ENCODE measurements around the gene RAB1A. TPM values are rescaled to one million over a fixed set of nuclear protein-coding genes. Genes with fewer than 3 reads are reported as not detected.
"Not testable (repeated sequence)": the region's sequence is repeated elsewhere in the genome, so short reads cannot be mapped to it uniquely, and the experiment has no call there.

The RAB1A gene
- total RNA-seq, 4 donors from 2014 or later = 72.6 to 101 (median 78.3) TPM

DNA sequence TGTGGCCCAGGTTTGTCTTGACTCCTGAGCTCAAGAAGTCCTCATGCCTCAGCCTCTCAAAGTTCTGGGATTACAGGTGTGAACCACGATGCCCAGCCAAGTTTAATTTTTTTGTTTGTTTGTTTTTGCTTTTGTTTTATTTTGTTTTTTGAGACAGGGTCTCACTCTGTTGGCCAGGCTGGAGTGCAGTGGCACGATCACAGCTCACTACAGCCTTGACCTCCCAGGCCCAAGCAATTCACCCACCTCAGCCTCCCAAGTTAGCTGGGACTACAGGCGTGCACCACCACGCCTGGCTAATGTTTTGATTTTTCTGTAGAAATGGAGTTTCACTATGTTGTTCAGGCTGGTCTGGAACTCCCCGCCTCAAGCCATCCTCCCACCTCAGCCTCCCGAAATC is 29.4 kb upstream of the RAB1A start:
- Histone ChIP-seq H3K9me3 (no peaks in the 10 kb centered on the region), H3K4me1 (peaks cover 0 to 13% (median 0%) of the 10 kb centered on the region in 3 donors), H3K27me3 (no peaks in the 10 kb centered on the region), H3K4me3 (no peak overlapping the region), H3K27ac (no peak overlapping the region), H3K36me3 (no peaks in the 10 kb centered on the region)
- no peak for DNase-seq
- no peak for TF ChIP-seq CTCF (IDR thresholded peaks at IDR 0.05)
- no peak for TF ChIP-seq POLR2A (IDR thresholded peaks at IDR 0.05)
- 90 to 93% methylated on average over 6 of the region's 6 CpGs for WGBS, 2 donors
- intact Hi-C loops (cut with DNase I) = no loop called here

DNA sequence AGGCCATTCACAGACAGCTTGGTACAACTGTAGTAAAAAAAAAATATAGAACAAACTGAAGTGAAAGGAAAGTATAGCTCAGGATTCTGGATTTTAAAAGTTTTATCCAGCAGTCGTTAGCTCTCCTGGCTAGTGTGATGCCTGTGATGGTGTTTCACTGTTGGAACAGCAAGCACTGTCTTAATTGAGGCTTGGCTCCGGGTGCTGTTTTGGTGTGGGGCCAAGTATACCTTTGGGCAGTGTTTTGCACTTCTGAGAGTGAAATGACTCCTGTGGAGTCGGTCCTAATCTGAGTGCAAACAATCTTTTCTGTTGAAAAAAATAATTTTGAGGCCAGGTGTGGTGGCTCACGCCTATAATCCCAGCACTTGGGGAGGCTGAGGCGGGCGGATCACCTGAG is 28.7 kb upstream of the RAB1A start:
- TF ChIP-seq CTCF (IDR thresholded peaks at IDR 0.05) (no peak), POLR2A (IDR thresholded peaks at IDR 0.05) (no peak)
- Histone ChIP-seq H3K9me3 (no peaks in the 10 kb centered on the region), H3K27me3 (no peaks in the 10 kb centered on the region), H3K4me1 (peaks cover 0 to 6% (median 0%) of the 10 kb centered on the region in 3 donors), H3K36me3 (no peaks in the 10 kb centered on the region), H3K27ac (no peak overlapping the region), H3K4me3 (no peak overlapping the region)
- no peak for DNase-seq
- WGBS, 2 donors = 44 to 61% methylated on average over 6 of the region's 6 CpGs
- intact Hi-C loops (cut with DNase I) = no loop called here

DNA sequence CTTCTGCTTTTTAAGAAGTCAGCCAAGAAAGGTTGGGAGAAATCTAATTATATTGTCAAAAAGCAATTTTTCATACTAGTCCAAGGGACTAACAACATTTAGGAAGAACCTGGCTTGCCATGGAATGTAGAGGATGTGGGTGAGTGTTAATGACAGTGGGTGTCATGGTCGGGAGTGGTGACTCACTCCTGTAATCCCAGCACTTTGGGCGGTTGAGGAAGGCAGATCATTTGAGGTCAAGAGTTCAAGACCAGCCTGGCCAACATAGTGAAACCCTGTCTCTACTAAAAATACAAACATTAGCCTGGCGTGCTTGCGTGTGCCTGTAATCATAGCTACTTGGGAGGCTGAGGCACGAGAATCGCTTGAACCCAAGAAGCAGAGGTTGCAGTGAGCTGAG is 27.9 kb upstream of the RAB1A start:
- 67 to 70% methylated on average over 3 to 5 of the region's 6 CpGs for WGBS, 2 donors
- H3K36me3 ChIP-seq; intact Hi-C loops (cut with DNase I); H3K4me1 ChIP-seq; H3K27me3 ChIP-seq; DNase-seq; H3K9me3 ChIP-seq; H3K4me3 ChIP-seq; H3K27ac ChIP-seq: not testable (repeated sequence)

DNA sequence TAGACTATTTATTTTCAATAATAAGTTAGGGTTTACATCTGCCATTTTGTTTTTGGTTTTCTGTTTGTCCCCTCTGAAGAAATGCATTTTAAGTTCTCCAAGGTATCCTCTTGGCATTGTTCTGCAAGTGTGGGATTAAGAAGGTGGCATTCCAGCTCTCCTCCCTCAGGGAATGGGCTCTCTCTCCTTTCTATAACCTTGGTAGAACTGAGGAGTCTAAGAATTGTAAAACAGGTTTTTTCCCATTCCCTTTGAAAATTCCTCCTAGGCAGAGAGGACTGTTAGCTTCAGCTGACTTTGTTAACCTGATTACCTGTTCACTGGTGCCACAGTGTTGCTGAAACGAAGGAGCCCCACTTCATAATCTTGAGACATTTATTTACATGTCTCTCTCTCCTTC is 26.1 kb upstream of the RAB1A start:
- intact Hi-C loops (cut with DNase I) = no loop called here
- TF ChIP-seq POLR2A (IDR thresholded peaks at IDR 0.05) = no peak
- TF ChIP-seq CTCF (IDR thresholded peaks at IDR 0.05) = no peak
- H3K4me1 ChIP-seq = no peaks in the 10 kb centered on the region
- 30 to 39% methylated on average over 1 of the region's 1 CpG for WGBS, 2 donors
- no peak overlapping the region for H3K4me3 ChIP-seq
- H3K36me3 ChIP-seq = no peaks in the 10 kb centered on the region
- H3K27ac ChIP-seq = no peak overlapping the region
- H3K27me3 ChIP-seq = no peaks in the 10 kb centered on the region
- no peaks in the 10 kb centered on the region for H3K9me3 ChIP-seq
- DNase-seq = no peak

DNA sequence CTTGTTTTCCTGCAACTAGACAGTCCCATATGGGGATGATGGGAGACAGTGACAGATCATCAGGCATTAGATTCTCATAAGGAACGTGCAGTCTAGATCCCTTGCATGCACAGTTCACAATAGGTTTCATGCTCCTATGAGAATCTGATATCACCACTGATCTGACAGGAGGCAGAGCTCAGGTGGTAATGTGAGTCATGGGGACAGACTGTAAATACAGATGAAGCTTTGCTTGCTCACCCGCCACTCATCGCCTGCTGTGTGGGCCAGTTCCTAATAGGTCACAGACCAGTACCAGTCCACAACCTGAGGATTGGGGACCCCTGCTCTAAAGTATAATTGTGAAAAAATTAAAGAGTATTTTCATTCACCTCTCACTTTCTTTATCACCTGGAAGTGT is 23.6 kb upstream of the RAB1A start:
- Histone ChIP-seq H3K4me3 (no peak overlapping the region), H3K27me3 (no peaks in the 10 kb centered on the region), H3K27ac (no peak overlapping the region), H3K36me3 (no peaks in the 10 kb centered on the region), H3K4me1 (no peaks in the 10 kb centered on the region), H3K9me3 (no peaks in the 10 kb centered on the region)
- DNase-seq = no peak
- no peak for TF ChIP-seq POLR2A (IDR thresholded peaks at IDR 0.05)
- no peak for TF ChIP-seq CTCF (IDR thresholded peaks at IDR 0.05)
- 74 to 75% methylated on average over 3 of the region's 3 CpGs for WGBS, 2 donors
- intact Hi-C loops (cut with DNase I) = no loop called here

DNA sequence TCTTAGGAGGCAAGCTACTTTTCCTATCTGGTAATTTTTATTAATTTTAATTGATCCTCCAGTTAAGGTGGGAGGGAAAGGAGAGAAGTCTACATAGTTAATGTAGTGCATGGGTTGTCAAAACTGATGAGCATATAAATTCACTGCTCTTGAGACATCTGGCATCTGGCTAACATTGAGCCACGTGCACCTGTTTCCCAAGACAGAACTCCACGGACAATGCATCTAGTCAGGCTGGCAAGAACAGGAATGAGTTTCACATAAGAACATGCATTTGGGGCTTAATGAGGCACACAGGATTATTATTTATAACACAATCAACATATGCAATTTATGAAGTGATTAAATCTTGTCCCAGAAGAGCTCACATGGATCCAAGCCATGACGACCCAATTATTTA is 16.2 kb upstream of the RAB1A start:
- DNase-seq = no peak
- WGBS, 2 donors = 69 to 71% methylated on average over 3 of the region's 3 CpGs
- Histone ChIP-seq H3K9me3 (no peaks in the 10 kb centered on the region), H3K36me3 (no peaks in the 10 kb centered on the region), H3K27ac (no peak overlapping the region), H3K4me3 (no peak overlapping the region), H3K27me3 (no peaks in the 10 kb centered on the region), H3K4me1 (no peaks in the 10 kb centered on the region)
- intact Hi-C loops (cut with DNase I) = no loop called here
- TF ChIP-seq POLR2A (IDR thresholded peaks at IDR 0.05) (no peak), CTCF (IDR thresholded peaks at IDR 0.05) (no peak)

Measured in esophagus squamous epithelium (tissue), 5 donors.